Stimulated activated CD4-positive, alpha-beta T cell treated with anti-CD3 and anti-CD28 coated beads, Interleukin-15, amount 100 ng/mL, for 48 hours (primary cell): Measurements from ENCODE around the gene TMC1.
"Not testable (repeated sequence)": the region's sequence is repeated elsewhere in the genome, so short reads cannot be mapped to it uniquely, and the experiment has no call there.

Source experiments
- DNase-seq, 2 donors: peaks; one replicate each; pipeline ENCODE4 v3.0.0-alpha.2; 2020; ENCODE audit warnings: low read depth in 2 of 2

The TMC1 gene

DNA sequence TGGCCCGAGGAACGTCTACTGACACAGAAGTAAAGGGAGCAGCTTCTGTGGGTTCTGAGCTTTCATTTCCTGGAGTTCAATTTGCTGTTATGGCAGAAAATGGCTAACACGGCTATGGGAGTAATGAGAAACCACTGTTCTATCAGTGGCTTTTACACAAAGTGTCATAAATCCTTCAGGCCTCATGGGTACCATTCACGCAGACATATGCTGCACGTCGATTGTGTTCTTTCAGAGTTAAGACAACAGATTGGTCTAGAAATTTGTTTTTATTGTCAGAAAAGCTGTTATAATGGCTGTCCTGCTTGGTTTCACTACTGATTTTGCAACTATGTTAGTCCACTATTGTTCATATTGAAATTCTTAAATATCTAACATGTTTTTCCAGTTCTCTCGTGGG lies 296.0 kb downstream of the TMC1 start:
- no peak for DNase-seq

DNA sequence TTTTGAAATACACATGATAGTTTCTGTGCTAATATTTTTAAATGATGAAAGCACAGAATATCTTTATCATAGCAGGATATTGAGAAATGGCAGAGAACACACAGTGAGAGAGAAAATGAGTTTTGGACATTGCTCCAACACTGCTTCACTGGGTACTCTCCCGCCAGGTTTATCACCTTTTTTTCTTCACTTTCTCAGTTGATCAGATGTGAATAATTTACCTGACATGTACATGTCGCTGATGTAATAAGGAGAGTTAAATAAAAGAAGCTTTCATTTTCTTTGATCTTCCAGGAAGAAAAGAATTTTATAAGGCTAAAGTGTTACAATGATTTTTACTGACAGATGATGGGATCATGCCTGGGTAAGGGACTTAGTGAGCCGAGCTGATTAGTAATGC lies 297.0 kb downstream of the TMC1 start:
- DNase-seq: no peak

- no peak for DNase-seq
Measured at GRCh38 chr9:72823971-72824370, 302.6 kb downstream of the TMC1 start.

GRCh38 chr9:72826996-72827949 lies 305.9 kb downstream of the TMC1 start:
- DNase-seq: no peak

DNA sequence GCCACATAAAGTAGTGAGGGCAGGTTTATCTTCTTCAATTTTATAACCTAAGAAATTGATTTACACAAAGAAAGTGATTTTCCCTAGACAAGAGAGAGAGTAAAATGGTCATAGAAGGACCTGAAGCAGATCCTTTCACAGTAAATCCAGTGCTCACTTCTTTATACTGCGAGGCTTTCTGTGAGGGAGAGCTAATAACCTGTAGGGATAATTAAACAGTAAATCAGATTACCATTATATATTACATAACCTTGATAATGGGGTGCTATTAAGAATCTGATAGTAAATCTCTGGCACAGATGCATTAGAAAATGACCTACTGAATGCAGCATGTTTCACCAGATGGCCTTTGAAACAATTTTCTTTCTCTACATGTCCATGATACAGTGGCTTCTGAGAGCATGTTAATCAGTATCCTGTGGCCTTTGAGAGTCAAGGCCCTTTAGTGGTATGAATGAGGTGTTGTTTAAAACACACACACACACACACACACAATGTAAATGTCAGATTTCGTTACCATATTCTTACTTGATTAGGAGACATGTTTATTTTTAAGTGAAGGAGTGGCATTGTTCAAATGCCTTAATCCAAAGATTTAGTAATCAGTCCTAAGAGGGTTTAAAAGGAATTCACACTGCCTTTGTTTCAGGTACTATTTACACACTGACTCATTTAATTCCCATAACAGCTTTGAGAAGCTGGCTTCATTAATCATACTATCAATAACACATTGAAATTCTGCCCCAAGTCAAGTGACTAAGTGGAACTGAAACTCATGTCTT lies 306.7 kb downstream of the TMC1 start:
- DNase-seq: no peak

DNA sequence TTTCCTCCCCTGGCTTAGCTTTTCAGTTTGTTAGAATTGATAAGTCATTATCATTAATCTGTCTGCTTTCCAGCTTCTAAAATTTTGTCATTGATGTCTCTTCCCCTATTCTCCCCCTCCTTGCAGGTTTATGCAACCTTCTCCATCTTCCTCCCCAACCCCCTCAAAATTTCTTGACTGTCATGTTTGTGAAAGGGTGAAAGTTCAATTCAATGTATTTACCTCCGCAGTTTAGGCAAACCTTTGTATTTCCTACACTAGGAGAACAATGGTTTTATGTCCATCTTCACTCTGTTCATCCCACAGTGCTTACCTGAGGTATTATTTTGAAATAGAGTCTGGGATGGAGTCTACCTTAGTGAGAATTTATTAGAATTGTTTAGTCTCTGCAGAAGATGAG lies 313.6 kb downstream of the TMC1 start:
- DNase-seq: no peak

GRCh38 chr9:72836790-72837189 lies 315.4 kb downstream of the TMC1 start:
- DNase-seq: no peak

- DNase-seq: no peak
Measured at GRCh38 chr9:72839085-72839484, 317.7 kb downstream of the TMC1 start.

- DNase-seq: no peak
Measured at GRCh38 chr9:72843520-72844439, 322.4 kb downstream of the TMC1 start.

- DNase-seq: no peak
Measured at GRCh38 chr9:72844440-72844768, 323.0 kb downstream of the TMC1 start.

DNA sequence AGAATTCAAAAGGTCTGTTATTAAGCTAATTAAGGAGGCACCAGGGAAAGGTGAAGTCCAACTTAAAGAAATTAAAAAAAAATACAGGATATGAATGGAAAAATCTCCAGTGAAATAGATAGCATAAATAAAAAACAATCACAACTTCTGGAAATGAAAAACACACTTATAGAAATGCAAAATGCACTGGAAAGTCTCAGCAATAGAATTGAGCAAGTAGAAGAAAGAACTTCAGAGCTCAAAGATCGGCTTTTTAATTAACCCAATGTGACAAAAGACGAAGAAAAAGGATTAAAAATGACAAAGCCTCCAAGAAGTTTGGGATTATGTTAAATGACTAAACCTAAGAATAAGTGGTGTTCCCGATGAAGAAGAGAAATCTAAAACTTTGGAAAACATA lies 323.6 kb downstream of the TMC1 start:
- not testable (repeated sequence) for DNase-seq

GRCh38 chr9:72850209-72850608 lies 328.8 kb downstream of the TMC1 start:
- DNase-seq: not testable (repeated sequence)

GRCh38 chr9:72855321-72855720 lies 333.9 kb downstream of the TMC1 start:
- DNase-seq: no peak

- DNase-seq: no peak
Measured at GRCh38 chr9:72855890-72856523, 334.6 kb downstream of the TMC1 start.

DNA sequence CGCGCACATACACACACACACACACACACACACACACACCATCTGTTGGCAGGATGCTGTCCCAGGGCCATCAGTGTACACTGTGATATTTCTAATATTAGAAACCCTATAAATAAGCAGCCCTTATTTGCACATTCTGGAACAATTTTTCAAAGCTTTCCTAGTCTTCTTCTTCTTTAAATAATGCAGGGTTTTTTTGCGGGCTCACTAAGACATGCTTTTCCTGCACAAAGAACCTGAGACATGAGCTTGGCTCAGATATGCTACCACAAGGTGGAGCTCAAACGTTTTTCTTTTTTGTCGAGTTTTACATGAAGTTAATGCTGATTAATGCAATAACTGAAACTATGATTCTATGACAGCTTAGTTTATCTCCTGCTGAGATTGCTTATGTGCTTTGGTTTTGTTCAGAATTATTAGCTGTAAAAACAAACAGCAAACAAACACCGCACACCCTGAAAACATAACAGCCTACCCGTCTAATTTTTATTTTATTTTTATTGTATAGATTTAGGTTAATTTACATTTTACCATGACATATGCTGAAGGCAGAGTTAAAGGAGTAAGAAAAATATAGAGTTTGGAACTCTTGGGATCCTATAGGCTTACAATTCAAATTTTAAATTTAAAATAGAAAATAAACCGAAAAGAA lies 335.7 kb downstream of the TMC1 start:
- no peak for DNase-seq

- DNase-seq: no peak
Measured at GRCh38 chr9:72857624-72857996, 336.2 kb downstream of the TMC1 start.

GRCh38 chr9:72858089-72858912 lies 336.9 kb downstream of the TMC1 start:
- DNase-seq: no peak

GRCh38 chr9:72862788-72863187 lies 341.4 kb downstream of the TMC1 start:
- not testable (repeated sequence) for DNase-seq

DNA sequence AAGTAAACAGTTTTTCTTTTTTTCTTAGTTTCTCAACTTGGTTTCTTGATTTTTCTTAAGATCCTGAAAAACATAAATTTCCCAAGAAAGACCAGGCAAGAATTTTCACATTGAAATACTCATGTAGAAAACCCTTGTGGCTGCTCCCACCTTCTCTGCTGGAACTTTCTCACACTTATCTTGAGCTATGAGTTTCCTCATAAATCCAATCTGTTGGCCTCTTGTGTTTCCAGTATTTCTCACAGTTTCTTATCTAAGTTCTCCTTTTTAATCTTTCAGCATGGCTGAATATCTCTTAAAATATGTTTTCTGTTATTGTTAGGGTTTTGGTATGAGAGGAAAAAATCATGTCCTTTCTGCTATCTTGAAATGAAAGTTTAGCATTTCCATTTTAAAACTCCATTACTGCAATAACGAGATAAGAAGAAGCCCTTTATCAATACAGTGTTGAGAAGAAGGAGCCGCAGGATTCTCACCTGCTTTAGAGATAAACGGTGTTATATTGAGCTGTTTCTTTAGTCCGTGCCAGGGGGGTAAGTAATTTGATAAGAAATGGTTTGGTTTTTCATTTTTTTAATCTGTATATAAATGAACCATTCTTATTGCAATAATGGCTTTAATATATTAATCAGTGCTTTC lies 342.2 kb downstream of the TMC1 start:
- no peak for DNase-seq

DNA sequence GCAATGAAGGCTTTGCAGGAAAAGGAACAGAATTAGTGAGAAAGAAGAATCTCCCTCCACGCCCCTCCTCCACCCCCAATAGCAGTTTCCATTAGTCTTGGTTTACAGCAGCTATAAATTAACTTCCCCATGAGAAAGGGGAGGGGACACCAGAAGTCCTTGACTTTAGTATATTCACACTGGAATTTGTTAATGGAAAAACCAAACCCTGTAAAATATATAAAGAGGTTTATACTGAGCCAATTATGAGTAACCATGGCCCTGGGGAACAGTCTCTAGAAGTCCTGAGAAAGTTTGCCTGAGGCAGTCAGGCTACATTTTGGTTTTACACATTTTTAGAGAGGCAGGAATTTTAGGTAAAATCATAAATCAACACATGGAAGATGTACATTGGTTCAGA lies 342.9 kb downstream of the TMC1 start:
- DNase-seq: no peak
